CD8-positive, alpha-beta memory T cell (primary cell): ENCODE measurements around the gene ARHGAP44. TPM values are rescaled to one million over a fixed set of nuclear protein-coding genes. Genes with fewer than 3 reads are reported as not detected.

Experiments used
- CTCF ChIA-PET: fragments of 350-600 bp; sonication (Branson Sonifier 250); formaldehyde crosslinking; loops from one replicate; lab custom pipeline; 2021; ENCODE audit warnings: antibody characterized with exemption; lab: Charles Lee
- POLR2A ChIA-PET: fragments of 350-600 bp; sonication (Branson Sonifier 250); formaldehyde crosslinking; loops from one replicate; lab custom pipeline; 2021; ENCODE audit warnings: antibody characterized with exemption; lab: Charles Lee
- DNase-seq, 5 donors: peaks; one replicate each; pipeline versions ENCODE4 v3.0.0 to v3.0.0-alpha.2; 2020 to 2022; ENCODE audit warnings: mixed read lengths in 1 of 5
- H3K27ac ChIP-seq: one replicate; pipeline ENCODE4 v1.7.0; 2013; ENCODE audit warnings: low read depth, mild to moderate bottlenecking, low read length, moderate library complexity
- H3K27me3 ChIP-seq: 2 replicates; pipeline ENCODE4 v1.7.0; 2013; ENCODE audit warnings: low read length, mild to moderate bottlenecking; ENCODE audit not compliant: insufficient read depth, poor library complexity, severe bottlenecking
- H3K36me3 ChIP-seq: 2 replicates; pipeline ENCODE4 v1.7.0; 2013; ENCODE audit warnings: mild to moderate bottlenecking, low read length, moderate library complexity; ENCODE audit not compliant: insufficient read depth
- H3K4me1 ChIP-seq: 2 replicates; pipeline ENCODE4 v1.7.0; 2013; ENCODE audit warnings: mild to moderate bottlenecking, low read length, moderate library complexity; ENCODE audit not compliant: insufficient read depth
- H3K4me3 ChIP-seq: 2 replicates; pipeline ENCODE4 v1.7.0; 2013; ENCODE audit warnings: mild to moderate bottlenecking, low read length
- H3K9me3 ChIP-seq: 2 replicates; pipeline ENCODE4 v1.7.0; 2013; ENCODE audit warnings: mild to moderate bottlenecking, low read length
- H3K27ac Mint-ChIP-seq, 8 donors: one replicate each; pipeline ENCODE4 v1.8.0; 2020 to 2021; ENCODE audit warnings: mixed read lengths in 8 of 8, mild to moderate bottlenecking in 6 of 8, inconsistent platforms in 3 of 8, moderate library complexity in 3 of 8
- H3K27me3 Mint-ChIP-seq, 2 donors: one replicate each; pipeline ENCODE4 v1.8.0; 2020 to 2021; ENCODE audit warnings: mixed read lengths in 2 of 2, mild to moderate bottlenecking in 1 of 2, moderate library complexity in 1 of 2
- H3K36me3 Mint-ChIP-seq, 3 donors: one replicate each; pipeline ENCODE4 v1.8.0; 2020 to 2021; ENCODE audit warnings: mixed read lengths in 3 of 3, inconsistent platforms in 1 of 3, mild to moderate bottlenecking in 1 of 3
- H3K4me1 Mint-ChIP-seq, 3 donors: one replicate each; pipeline ENCODE4 v1.8.0; 2020 to 2021; ENCODE audit warnings: mixed read lengths in 3 of 3, inconsistent platforms in 1 of 3, mild to moderate bottlenecking in 1 of 3
- H3K4me3 Mint-ChIP-seq, 7 donors: one replicate each; pipeline ENCODE4 v1.8.0; 2020 to 2021; ENCODE audit warnings: mixed read lengths in 7 of 7, mild to moderate bottlenecking in 6 of 7, moderate library complexity in 4 of 7, inconsistent platforms in 2 of 7
- H3K9me3 Mint-ChIP-seq, 5 donors: one replicate each; pipeline ENCODE4 v1.8.0; 2020 to 2022; ENCODE audit warnings: mixed read lengths in 5 of 5, mild to moderate bottlenecking in 3 of 5, moderate library complexity in 2 of 5, inconsistent platforms in 1 of 5
- polyA plus RNA-seq: library from polyadenylated mRNA; unstranded; fragments of 300-500 nt; fragmentation: Illumina TruSeq; gene quantifications from one replicate; pipeline ENCODE4 v1.2.3, GENCODE V29; 2021
- total RNA-seq, 2 experiments: library from RNA; stranded (reverse); gene quantifications; one replicate each; pipeline ENCODE4 v1.2.3, GENCODE V29; 2021

ARHGAP44 gene
- total and polyA plus RNA-seq, 3 experiments from 2014 or later = not detected

DNA sequence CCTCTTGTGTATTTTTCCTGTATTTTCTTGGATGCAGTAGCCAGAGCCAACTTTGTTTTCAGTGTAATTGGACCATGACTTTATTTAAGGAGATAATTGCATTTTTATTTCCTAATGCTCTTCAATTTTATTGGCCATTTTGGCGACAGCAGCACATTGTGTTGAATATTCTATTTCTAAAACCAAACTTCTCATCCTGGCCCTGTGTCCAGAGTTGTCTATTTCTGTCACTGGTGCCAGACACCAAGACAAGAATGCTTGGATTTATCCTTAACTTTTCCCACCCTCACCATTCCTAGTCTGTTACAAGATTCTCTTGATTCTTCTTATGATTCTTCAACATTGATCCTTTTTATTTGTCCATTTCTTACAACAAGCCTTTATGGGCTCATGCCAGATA, 37.1 kb downstream of the ARHGAP44 start:
- no peak overlapping the region for H3K4me3 ChIP-seq
- ChIA-PET CTCF (no interaction called here), POLR2A (no interaction called here)
- Mint-ChIP-seq H3K4me1 (no peaks in the 10 kb centered on the region), H3K27me3 (peaks cover 0 to 5% of the 10 kb centered on the region in 2 donors), H3K36me3 (no peaks in the 10 kb centered on the region), H3K4me3 (no peak overlapping the region), H3K27ac (no peak overlapping the region), H3K9me3 (peaks cover 5 to 13% (median 9%) of the 10 kb centered on the region in 5 donors)
- no peaks in the 10 kb centered on the region for H3K4me1 ChIP-seq
- no peak overlapping the region for H3K27ac ChIP-seq
- no peaks in the 10 kb centered on the region for H3K27me3 ChIP-seq
- H3K36me3 ChIP-seq = no peaks in the 10 kb centered on the region
- no peaks in the 10 kb centered on the region for H3K9me3 ChIP-seq
- DNase-seq = no peak

DNA sequence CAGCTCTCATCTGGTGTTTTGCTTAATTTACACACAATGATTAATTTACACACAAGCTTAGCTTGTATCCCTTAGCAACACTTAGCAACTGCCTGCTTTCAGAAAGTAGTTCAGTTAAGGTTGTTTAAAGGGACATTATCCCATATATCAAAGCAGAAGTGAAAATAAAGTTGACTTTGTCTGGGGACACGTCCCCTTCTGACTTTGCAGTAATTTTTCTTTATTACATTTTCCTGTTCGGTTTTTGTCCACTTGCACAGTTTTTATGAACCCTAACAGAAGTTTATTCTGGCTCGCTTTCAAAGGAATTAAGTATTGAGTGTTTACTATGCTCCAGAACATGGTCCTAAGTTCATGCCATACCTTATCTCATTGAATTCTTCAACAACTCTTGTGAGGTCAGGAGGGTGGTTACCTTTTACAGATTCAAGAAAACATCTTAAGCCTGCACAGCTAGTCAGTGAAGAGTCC, 41.5 kb downstream of the ARHGAP44 start:
- Histone ChIP-seq H3K27ac (no peak overlapping the region), H3K9me3 (no peaks in the 10 kb centered on the region), H3K4me1 (no peaks in the 10 kb centered on the region), H3K27me3 (no peaks in the 10 kb centered on the region), H3K36me3 (no peaks in the 10 kb centered on the region), H3K4me3 (no peak overlapping the region)
- ChIA-PET CTCF (no interaction called here), POLR2A (no interaction called here)
- no peaks in the 10 kb centered on the region for H3K36me3 Mint-ChIP-seq
- DNase-seq = no peak
- H3K9me3 Mint-ChIP-seq = peaks cover 21 to 28% (median 22%) of the 10 kb centered on the region in 5 donors
- H3K27ac Mint-ChIP-seq = no peak overlapping the region
- H3K4me3 Mint-ChIP-seq = no peak overlapping the region
- no peaks in the 10 kb centered on the region for H3K4me1 Mint-ChIP-seq
- peaks cover 0 to 3% of the 10 kb centered on the region in 2 donors for H3K27me3 Mint-ChIP-seq

GRCh38 chr17:12831839-12832238, 42.5 kb downstream of the ARHGAP44 start:
- DNase-seq = no peak
- Mint-ChIP-seq H3K9me3 (peaks cover 21 to 28% (median 22%) of the 10 kb centered on the region in 5 donors), H3K4me3 (no peak overlapping the region), H3K27ac (no peak overlapping the region), H3K4me1 (no peaks in the 10 kb centered on the region), H3K36me3 (no peaks in the 10 kb centered on the region), H3K27me3 (peaks cover 0 to 2% of the 10 kb centered on the region in 2 donors)
- Histone ChIP-seq H3K4me1 (no peaks in the 10 kb centered on the region), H3K27me3 (no peaks in the 10 kb centered on the region), H3K9me3 (no peaks in the 10 kb centered on the region), H3K4me3 (no peak overlapping the region), H3K27ac (no peak overlapping the region), H3K36me3 (no peaks in the 10 kb centered on the region)
- ChIA-PET CTCF (no interaction called here), POLR2A (no interaction called here)

- no peak overlapping the region for H3K4me3 Mint-ChIP-seq
- Histone ChIP-seq H3K27ac (no peak overlapping the region), H3K4me1 (no peaks in the 10 kb centered on the region), H3K4me3 (no peak overlapping the region), H3K9me3 (no peaks in the 10 kb centered on the region), H3K36me3 (no peaks in the 10 kb centered on the region), H3K27me3 (no peaks in the 10 kb centered on the region)
- ChIA-PET CTCF (no interaction called here), POLR2A (no interaction called here)
- no peaks in the 10 kb centered on the region for H3K27me3 Mint-ChIP-seq
- no peak for DNase-seq
- no peak overlapping the region for H3K27ac Mint-ChIP-seq
- no peaks in the 10 kb centered on the region for H3K36me3 Mint-ChIP-seq
- peaks cover 0 to 9% (median 2%) of the 10 kb centered on the region in 5 donors for H3K9me3 Mint-ChIP-seq
- H3K4me1 Mint-ChIP-seq = no peaks in the 10 kb centered on the region
Observed at GRCh38 chr17:12839042-12839441, 49.7 kb downstream of the ARHGAP44 start.

- no peaks in the 10 kb centered on the region for H3K9me3 ChIP-seq
- no peak for DNase-seq
- ChIA-PET CTCF (no interaction called here), POLR2A (no interaction called here)
- H3K4me1 Mint-ChIP-seq = no peaks in the 10 kb centered on the region
- no peak overlapping the region for H3K27ac ChIP-seq
- H3K27me3 Mint-ChIP-seq = no peaks in the 10 kb centered on the region
- no peak overlapping the region for H3K27ac Mint-ChIP-seq
- H3K4me3 Mint-ChIP-seq = no peak overlapping the region
- no peaks in the 10 kb centered on the region for H3K27me3 ChIP-seq
- no peak overlapping the region for H3K4me3 ChIP-seq
- H3K36me3 ChIP-seq = no peaks in the 10 kb centered on the region
- H3K36me3 Mint-ChIP-seq = no peaks in the 10 kb centered on the region
- peaks cover 0 to 9% (median 4%) of the 10 kb centered on the region in 5 donors for H3K9me3 Mint-ChIP-seq
- H3K4me1 ChIP-seq = no peaks in the 10 kb centered on the region
Observed at GRCh38 chr17:12842936-12843335, 53.6 kb downstream of the ARHGAP44 start.

DNA sequence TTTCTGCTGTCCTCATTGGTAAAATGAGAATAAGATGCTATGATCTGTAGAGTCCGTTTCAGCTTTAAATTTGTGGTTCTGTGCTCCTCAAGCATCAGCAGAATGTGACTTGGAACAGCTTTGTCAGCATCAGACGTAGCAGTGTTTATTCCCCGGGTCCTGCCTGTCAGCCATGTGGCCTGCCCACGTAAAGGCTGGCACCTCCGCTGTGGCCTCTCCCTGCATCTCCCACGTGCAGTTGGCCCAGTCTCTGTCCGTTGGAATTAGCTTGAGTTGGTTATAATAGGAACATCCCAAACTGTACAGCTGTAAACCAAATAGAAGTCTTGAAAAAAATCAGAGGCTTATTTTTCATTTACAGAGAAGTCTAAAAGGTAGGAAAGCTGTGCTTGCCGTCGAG, 61.7 kb downstream of the ARHGAP44 start:
- DNase-seq = no peak
- peaks cover 0 to 9% (median 1%) of the 10 kb centered on the region in 5 donors for H3K9me3 Mint-ChIP-seq
- no peak overlapping the region for H3K27ac Mint-ChIP-seq
- H3K27me3 Mint-ChIP-seq = no peaks in the 10 kb centered on the region
- Histone ChIP-seq H3K4me1 (no peaks in the 10 kb centered on the region), H3K27me3 (no peaks in the 10 kb centered on the region), H3K36me3 (no peaks in the 10 kb centered on the region), H3K4me3 (no peak overlapping the region), H3K27ac (no peak overlapping the region), H3K9me3 (no peaks in the 10 kb centered on the region)
- ChIA-PET POLR2A (no interaction called here), CTCF (no interaction called here)
- no peak overlapping the region for H3K4me3 Mint-ChIP-seq
- H3K36me3 Mint-ChIP-seq = no peaks in the 10 kb centered on the region
- no peaks in the 10 kb centered on the region for H3K4me1 Mint-ChIP-seq

GRCh38 chr17:12851901-12852435, 62.7 kb downstream of the ARHGAP44 start:
- H3K9me3 ChIP-seq = no peaks in the 10 kb centered on the region
- Mint-ChIP-seq H3K27me3 (no peaks in the 10 kb centered on the region), H3K27ac (no peak overlapping the region), H3K4me1 (no peaks in the 10 kb centered on the region), H3K36me3 (no peaks in the 10 kb centered on the region), H3K4me3 (peak overlapping the region in 1 of 7 donors; percentile 48), H3K9me3 (peaks cover 0 to 9% (median 3%) of the 10 kb centered on the region in 5 donors)
- POLR2A ChIA-PET = no interaction called here
- H3K27me3 ChIP-seq = no peaks in the 10 kb centered on the region
- no peak overlapping the region for H3K27ac ChIP-seq
- H3K36me3 ChIP-seq = no peaks in the 10 kb centered on the region
- CTCF ChIA-PET = no interaction called here
- H3K4me1 ChIP-seq = no peaks in the 10 kb centered on the region
- no peak for DNase-seq
- H3K4me3 ChIP-seq = no peak overlapping the region

- Histone ChIP-seq H3K4me1 (no peaks in the 10 kb centered on the region), H3K4me3 (no peak overlapping the region), H3K27me3 (no peaks in the 10 kb centered on the region), H3K36me3 (no peaks in the 10 kb centered on the region), H3K9me3 (no peaks in the 10 kb centered on the region), H3K27ac (no peak overlapping the region)
- Mint-ChIP-seq H3K36me3 (no peaks in the 10 kb centered on the region), H3K4me1 (no peaks in the 10 kb centered on the region), H3K27ac (no peak overlapping the region), H3K9me3 (peaks cover 0 to 13% (median 3%) of the 10 kb centered on the region in 5 donors), H3K27me3 (no peaks in the 10 kb centered on the region), H3K4me3 (no peak overlapping the region)
- ChIA-PET POLR2A (no interaction called here), CTCF (no interaction called here)
- DNase-seq = no peak
Observed at GRCh38 chr17:12853921-12854320, 64.6 kb downstream of the ARHGAP44 start.
